ENCODE measurements around the gene ZC3HAV1. TPM values are rescaled to one million over a fixed set of nuclear protein-coding genes. Genes with fewer than 3 reads are reported as not detected.
A peak's percentile ranks its signal among the peaks of the same experiment; 100 is the strongest.

The ZC3HAV1 gene
- total and polyA plus RNA-seq, 2 experiments from 2014 or later, result 24.8 to 56.8 TPM

- no peak for TF ChIP-seq ZNF331 (CRISPR knock-in tag; IDR thresholded peaks at IDR 0.05; ENCODE audit: low read depth)
- no peak for TF ChIP-seq CREB1 (CRISPR knock-in tag; IDR thresholded peaks at IDR 0.05; ENCODE audit: low read depth)
- no peak for TF ChIP-seq EZH2phosphoT487 (IDR thresholded peaks at IDR 0.05; ENCODE audit: unreplicated experiment)
- no peak for TF ChIP-seq ZNF114 (CRISPR knock-in tag; IDR thresholded peaks at IDR 0.05)
- TF ChIP-seq, protein P1, sequence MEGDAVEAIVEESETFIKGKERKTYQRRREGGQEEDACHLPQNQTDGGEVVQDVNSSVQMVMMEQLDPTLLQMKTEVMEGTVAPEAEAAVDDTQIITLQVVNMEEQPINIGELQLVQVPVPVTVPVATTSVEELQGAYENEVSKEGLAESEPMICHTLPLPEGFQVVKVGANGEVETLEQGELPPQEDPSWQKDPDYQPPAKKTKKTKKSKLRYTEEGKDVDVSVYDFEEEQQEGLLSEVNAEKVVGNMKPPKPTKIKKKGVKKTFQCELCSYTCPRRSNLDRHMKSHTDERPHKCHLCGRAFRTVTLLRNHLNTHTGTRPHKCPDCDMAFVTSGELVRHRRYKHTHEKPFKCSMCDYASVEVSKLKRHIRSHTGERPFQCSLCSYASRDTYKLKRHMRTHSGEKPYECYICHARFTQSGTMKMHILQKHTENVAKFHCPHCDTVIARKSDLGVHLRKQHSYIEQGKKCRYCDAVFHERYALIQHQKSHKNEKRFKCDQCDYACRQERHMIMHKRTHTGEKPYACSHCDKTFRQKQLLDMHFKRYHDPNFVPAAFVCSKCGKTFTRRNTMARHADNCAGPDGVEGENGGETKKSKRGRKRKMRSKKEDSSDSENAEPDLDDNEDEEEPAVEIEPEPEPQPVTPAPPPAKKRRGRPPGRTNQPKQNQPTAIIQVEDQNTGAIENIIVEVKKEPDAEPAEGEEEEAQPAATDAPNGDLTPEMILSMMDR (conservative IDR thresholded peaks at IDR 0.05; ENCODE audit: low read depth in 2 of 2), result no peak
- TF ChIP-seq JUNB (IDR thresholded peaks at IDR 0.05; ENCODE audit: unreplicated experiment), result no peak
- TF ChIP-seq STAT1 (IDR thresholded peaks at IDR 0.05; ENCODE audit: unreplicated experiment), result no peak
- no peak for TF ChIP-seq EZH2 (IDR thresholded peaks at IDR 0.05; ENCODE audit: low read depth, unreplicated experiment)
- TF ChIP-seq NANOG (IDR thresholded peaks at IDR 0.05; ENCODE audit: borderline replicate concordance), result no peak
These were observed 64.4 kb downstream of the ZC3HAV1 start (continued) for GRCh38 chr7:139044813-139045794.

GRCh38 chr7:139043823-139044812 is 65.4 kb downstream of the ZC3HAV1 start:
- Histone ChIP-seq H3K4me1 (ENCODE audit: insufficient read depth) (no peaks in the 10 kb centered on the region; the same call in 1 of the 2 replicates), H4K20me1 (replicated peaks; ENCODE audit: insufficient read depth) (no peaks in the 10 kb centered on the region), H3K4me3 (no peak overlapping the region), H3K36me3 (ENCODE audit: insufficient read depth) (peaks cover 9% of the 10 kb centered on the region), H3K27ac (ENCODE audit: low read depth) (no peak overlapping the region), H3K4me2 (no peak overlapping the region), H3K9me2 (ENCODE audit: insufficient read depth) (no peaks in the 10 kb centered on the region), H3K79me2 (replicated peaks; ENCODE audit: insufficient read depth) (no peaks in the 10 kb centered on the region), H3F3A (replicated peaks; ENCODE audit: low read depth) (no peaks in the 10 kb centered on the region; the same call in 1 of the 2 replicates), H3K27me3 (ENCODE audit: insufficient read depth) (no peaks in the 10 kb centered on the region), H2AFZ (no peak overlapping the region)
- TF ChIP-seq STAT1 (IDR thresholded peaks at IDR 0.05; ENCODE audit: unreplicated experiment) (no peak), JUNB (IDR thresholded peaks at IDR 0.05; ENCODE audit: unreplicated experiment) (no peak)
- TF ChIP-seq, protein P1 (conservative IDR thresholded peaks at IDR 0.05; ENCODE audit: low read depth in 2 of 2), result 0 out of 4 replicates have a peak, but pooled peaks of 1 of the 2 experiments have one; percentile 2
- TF ChIP-seq, protein P2, sequence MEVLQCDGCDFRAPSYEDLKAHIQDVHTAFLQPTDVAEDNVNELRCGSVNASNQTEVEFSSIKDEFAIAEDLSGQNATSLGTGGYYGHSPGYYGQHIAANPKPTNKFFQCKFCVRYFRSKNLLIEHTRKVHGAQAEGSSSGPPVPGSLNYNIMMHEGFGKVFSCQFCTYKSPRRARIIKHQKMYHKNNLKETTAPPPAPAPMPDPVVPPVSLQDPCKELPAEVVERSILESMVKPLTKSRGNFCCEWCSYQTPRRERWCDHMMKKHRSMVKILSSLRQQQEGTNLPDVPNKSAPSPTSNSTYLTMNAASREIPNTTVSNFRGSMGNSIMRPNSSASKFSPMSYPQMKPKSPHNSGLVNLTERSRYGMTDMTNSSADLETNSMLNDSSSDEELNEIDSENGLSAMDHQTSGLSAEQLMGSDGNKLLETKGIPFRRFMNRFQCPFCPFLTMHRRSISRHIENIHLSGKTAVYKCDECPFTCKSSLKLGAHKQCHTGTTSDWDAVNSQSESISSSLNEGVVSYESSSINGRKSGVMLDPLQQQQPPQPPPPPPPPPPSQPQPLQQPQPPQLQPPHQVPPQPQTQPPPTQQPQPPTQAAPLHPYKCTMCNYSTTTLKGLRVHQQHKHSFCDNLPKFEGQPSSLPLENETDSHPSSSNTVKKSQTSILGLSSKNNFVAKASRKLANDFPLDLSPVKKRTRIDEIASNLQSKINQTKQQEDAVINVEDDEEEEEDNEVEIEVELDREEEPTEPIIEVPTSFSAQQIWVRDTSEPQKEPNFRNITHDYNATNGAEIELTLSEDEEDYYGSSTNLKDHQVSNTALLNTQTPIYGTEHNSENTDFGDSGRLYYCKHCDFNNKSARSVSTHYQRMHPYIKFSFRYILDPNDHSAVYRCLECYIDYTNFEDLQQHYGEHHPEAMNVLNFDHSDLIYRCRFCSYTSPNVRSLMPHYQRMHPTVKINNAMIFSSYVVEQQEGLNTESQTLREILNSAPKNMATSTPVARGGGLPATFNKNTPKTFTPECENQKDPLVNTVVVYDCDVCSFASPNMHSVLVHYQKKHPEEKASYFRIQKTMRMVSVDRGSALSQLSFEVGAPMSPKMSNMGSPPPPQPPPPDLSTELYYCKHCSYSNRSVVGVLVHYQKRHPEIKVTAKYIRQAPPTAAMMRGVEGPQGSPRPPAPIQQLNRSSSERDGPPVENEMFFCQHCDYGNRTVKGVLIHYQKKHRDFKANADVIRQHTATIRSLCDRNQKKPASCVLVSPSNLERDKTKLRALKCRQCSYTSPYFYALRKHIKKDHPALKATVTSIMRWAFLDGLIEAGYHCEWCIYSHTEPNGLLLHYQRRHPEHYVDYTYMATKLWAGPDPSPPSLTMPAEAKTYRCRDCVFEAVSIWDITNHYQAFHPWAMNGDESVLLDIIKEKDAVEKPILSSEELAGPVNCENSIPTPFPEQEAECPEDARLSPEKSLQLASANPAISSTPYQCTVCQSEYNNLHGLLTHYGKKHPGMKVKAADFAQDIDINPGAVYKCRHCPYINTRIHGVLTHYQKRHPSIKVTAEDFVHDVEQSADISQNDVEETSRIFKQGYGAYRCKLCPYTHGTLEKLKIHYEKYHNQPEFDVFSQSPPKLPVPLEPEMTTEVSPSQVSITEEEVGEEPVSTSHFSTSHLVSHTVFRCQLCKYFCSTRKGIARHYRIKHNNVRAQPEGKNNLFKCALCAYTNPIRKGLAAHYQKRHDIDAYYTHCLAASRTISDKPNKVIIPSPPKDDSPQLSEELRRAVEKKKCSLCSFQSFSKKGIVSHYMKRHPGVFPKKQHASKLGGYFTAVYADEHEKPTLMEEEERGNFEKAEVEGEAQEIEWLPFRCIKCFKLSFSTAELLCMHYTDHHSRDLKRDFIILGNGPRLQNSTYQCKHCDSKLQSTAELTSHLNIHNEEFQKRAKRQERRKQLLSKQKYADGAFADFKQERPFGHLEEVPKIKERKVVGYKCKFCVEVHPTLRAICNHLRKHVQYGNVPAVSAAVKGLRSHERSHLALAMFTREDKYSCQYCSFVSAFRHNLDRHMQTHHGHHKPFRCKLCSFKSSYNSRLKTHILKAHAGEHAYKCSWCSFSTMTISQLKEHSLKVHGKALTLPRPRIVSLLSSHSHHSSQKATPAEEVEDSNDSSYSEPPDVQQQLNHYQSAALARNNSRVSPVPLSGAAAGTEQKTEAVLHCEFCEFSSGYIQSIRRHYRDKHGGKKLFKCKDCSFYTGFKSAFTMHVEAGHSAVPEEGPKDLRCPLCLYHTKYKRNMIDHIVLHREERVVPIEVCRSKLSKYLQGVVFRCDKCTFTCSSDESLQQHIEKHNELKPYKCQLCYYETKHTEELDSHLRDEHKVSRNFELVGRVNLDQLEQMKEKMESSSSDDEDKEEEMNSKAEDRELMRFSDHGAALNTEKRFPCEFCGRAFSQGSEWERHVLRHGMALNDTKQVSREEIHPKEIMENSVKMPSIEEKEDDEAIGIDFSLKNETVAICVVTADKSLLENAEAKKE (CRISPR knock-in tag; IDR thresholded peaks at IDR 0.05), result no peak
- H3K4me1 Mint-ChIP-seq, result peaks cover 12% of the 10 kb centered on the region; the same call in 2 of the 3 replicates
- no peak for ATAC-seq
- H3K9me3 Mint-ChIP-seq, result no peaks in the 10 kb centered on the region
- H3K27ac Mint-ChIP-seq, result no peak overlapping the region
- no peak for DNase-seq (ENCODE audit: low spot score)
- peaks cover 6% of the 10 kb centered on the region for H3K27me3 Mint-ChIP-seq (ENCODE audit: insufficient read depth, low read depth, poor library complexity)
- H3K36me3 Mint-ChIP-seq (ENCODE audit: low read depth), result peaks cover 7% of the 10 kb centered on the region; the same call in 2 of the 3 replicates
- H3K4me3 Mint-ChIP-seq, result no peak overlapping the region
